Trophoblast cell (in vitro differentiated cells and primary cell): ENCODE data around the gene ZNF334.

Experiments used
- DNase-seq, 2 donors: peaks; one replicate each; pipeline ENCODE4 v3.0.0-alpha.2; 2016
- H2AFZ ChIP-seq: 2 replicates; pipeline ENCODE4 v1.6.1; 2013; ENCODE audit warnings: low read length, moderate library complexity, mild to moderate bottlenecking; ENCODE audit not compliant: insufficient read depth, poor library complexity
- H2AK5ac ChIP-seq: 2 replicates; pipeline ENCODE4 v1.6.1; 2013; ENCODE audit warnings: mild to moderate bottlenecking, low read length
- H2BK120ac ChIP-seq: 2 replicates; pipeline ENCODE4 v1.6.1; 2013; ENCODE audit warnings: low read length, mild to moderate bottlenecking, moderate library complexity; ENCODE audit not compliant: insufficient read depth, poor library complexity
- H2BK12ac ChIP-seq: 2 replicates; pipeline ENCODE4 v1.6.1; 2013; ENCODE audit warnings: mild to moderate bottlenecking, low read length, moderate library complexity
- H2BK5ac ChIP-seq: 2 replicates; pipeline ENCODE4 v1.6.1; 2013; ENCODE audit warnings: low read length, low read depth, moderate library complexity, mild to moderate bottlenecking; ENCODE audit not compliant: poor library complexity
- H3K14ac ChIP-seq: 2 replicates; pipeline ENCODE4 v1.6.1; 2013; ENCODE audit warnings: mild to moderate bottlenecking, low read length
- H3K18ac ChIP-seq: 2 replicates; pipeline ENCODE4 v1.6.1; 2013; ENCODE audit warnings: mild to moderate bottlenecking, low read length
- H3K23ac ChIP-seq: 2 replicates; pipeline ENCODE4 v1.6.1; 2013; ENCODE audit warnings: low read length
- H3K27ac ChIP-seq: 2 replicates; pipeline ENCODE4 v1.5.1; 2013; ENCODE audit warnings: low read depth, mild to moderate bottlenecking, inconsistent platforms, low read length, moderate library complexity
- H3K27me3 ChIP-seq: 2 replicates; pipeline ENCODE4 v1.6.1; 2013; ENCODE audit warnings: inconsistent platforms, mild to moderate bottlenecking, low read length, moderate library complexity; ENCODE audit not compliant: insufficient read depth
- H3K36me3 ChIP-seq, 2 experiments: 1 replicate in 1 of 2; 2 replicates in 1 of 2; pipeline ENCODE4 v1.6.1; 2013; ENCODE audit warnings: low read length in 2 of 2, mild to moderate bottlenecking in 2 of 2, moderate library complexity in 1 of 2; ENCODE audit not compliant: insufficient read depth in 2 of 2, control insufficient read depth in 1 of 2
- H3K4ac ChIP-seq: 2 replicates; pipeline ENCODE4 v1.6.1; 2013; ENCODE audit warnings: low read depth, mild to moderate bottlenecking, low read length, moderate library complexity
- H3K4me1 ChIP-seq, 2 experiments: 1 replicate in 1 of 2; 2 replicates in 1 of 2; pipeline ENCODE4 v1.6.1; 2013; ENCODE audit warnings: low read length in 2 of 2, mild to moderate bottlenecking in 2 of 2, moderate library complexity in 1 of 2; ENCODE audit not compliant: insufficient read depth in 2 of 2, control insufficient read depth in 1 of 2
- H3K4me2 ChIP-seq: 2 replicates; pipeline ENCODE4 v1.6.1; 2013; ENCODE audit warnings: inconsistent platforms, mild to moderate bottlenecking, low read length, moderate library complexity
- H3K4me3 ChIP-seq: 2 replicates; pipeline ENCODE4 v1.5.1; 2013; ENCODE audit warnings: mild to moderate bottlenecking, low read depth, low read length, inconsistent platforms
- H3K79me1 ChIP-seq: one replicate; pipeline ENCODE4 v1.6.1; 2013; ENCODE audit warnings: low read length
- H3K79me2 ChIP-seq: 2 replicates; pipeline ENCODE4 v1.6.1; 2013; ENCODE audit warnings: low read length, mild to moderate bottlenecking; ENCODE audit not compliant: control insufficient read depth, insufficient read depth, poor library complexity
- H3K9ac ChIP-seq: 2 replicates; pipeline ENCODE4 v1.6.1; 2013; ENCODE audit warnings: mild to moderate bottlenecking, low read length
- H3K9me3 ChIP-seq: 2 replicates; pipeline ENCODE4 v1.6.1; 2013; ENCODE audit warnings: low read depth, mild to moderate bottlenecking, control low read depth, inconsistent platforms, low read length; ENCODE audit not compliant: insufficient read depth
- H4K12ac ChIP-seq: 2 replicates; pipeline ENCODE4 v1.6.1; 2013; ENCODE audit warnings: low read depth, mild to moderate bottlenecking, low read length, moderate library complexity
- H4K8ac ChIP-seq: 2 replicates; pipeline ENCODE4 v1.6.1; 2013; ENCODE audit warnings: low read depth, mild to moderate bottlenecking, low read length, moderate library complexity
- H4K91ac ChIP-seq: one replicate; pipeline ENCODE4 v1.6.1; 2013; ENCODE audit warnings: low read depth, mild to moderate bottlenecking, low read length, moderate library complexity
- WGBS: extraction: QIAGEN DNeasy Blood & Tissue Kit; methylation state at CpG from one replicate; pipeline ENCODE4 v1.1.7; 2013; ENCODE audit warnings: missing lambda C conversion rate; ENCODE audit not compliant: insufficient read length, insufficient coverage; ENCODE audit errors: extremely low coverage; 5-methylcytosine and 5-hydroxymethylcytosine counted together

ZNF334 gene

DNA sequence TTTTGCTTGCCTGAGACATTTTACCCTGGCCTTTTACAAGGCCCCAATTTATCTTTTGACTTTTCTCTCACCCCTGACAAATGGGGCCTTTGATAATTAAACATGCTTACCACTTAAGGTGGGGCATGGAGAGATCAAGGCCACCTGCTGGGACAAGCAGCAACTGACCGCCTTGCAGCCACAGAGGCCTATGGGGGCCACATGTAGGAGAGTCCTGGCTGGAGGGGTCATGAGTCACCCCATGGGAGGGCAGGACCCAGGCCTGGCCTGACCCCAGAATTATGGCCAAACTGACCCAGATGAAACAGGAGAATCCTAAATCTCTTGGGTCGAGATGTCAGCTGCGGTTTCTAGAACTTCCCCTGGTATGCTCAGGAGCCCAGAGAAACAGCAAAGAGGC lies 45.6 kb upstream of the ZNF334 start:
- no peak overlapping the region for H3K14ac ChIP-seq
- H3K4me2 ChIP-seq, result no peak overlapping the region

DNA sequence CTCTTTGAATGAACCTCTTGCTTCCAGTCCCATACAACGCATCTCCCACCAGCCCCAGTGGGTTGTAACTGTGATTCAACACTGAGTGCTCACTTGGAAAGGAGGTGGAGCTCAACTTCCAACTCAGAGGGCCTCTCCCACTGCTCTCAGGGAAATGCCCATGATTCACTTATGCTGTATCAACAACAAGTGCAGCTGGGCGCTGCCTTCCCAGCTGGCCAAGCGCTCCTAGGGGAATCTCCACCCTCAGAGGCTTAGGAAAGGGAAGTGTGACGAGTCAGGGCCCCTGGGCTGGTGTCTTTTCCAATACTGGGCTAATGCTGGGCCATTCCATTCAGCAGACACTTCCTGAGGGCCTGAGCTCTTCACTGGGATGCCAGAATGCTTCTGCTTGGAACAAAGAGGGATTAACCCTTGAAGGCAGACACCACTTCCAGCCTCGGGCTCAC lies 45.2 kb upstream of the ZNF334 start:
- Histone ChIP-seq H3K36me3 (no peaks in the 10 kb centered on the region), H3K79me1 (no peaks in the 10 kb centered on the region), H3K27me3 (no peaks in the 10 kb centered on the region), H3K4me2 (no peak overlapping the region), H3K23ac (no peak overlapping the region), H3K79me2 (no peaks in the 10 kb centered on the region), H3K4ac (no peak overlapping the region), H2BK120ac (no peak overlapping the region), H2AK5ac (no peak overlapping the region), H3K9ac (no peak overlapping the region), H3K27ac (no peak overlapping the region), H3K18ac (no peak overlapping the region), H3K14ac (no peak overlapping the region), H3K9me3 (no peaks in the 10 kb centered on the region), H3K4me3 (no peak overlapping the region), H3K4me1 (peaks cover 4 to 5% of the 10 kb centered on the region in 2 experiments), H4K8ac (no peak overlapping the region), H4K91ac (no peak overlapping the region), H2AFZ (no peak overlapping the region), H4K12ac (no peak overlapping the region), H2BK12ac (no peak overlapping the region), H2BK5ac (no peak overlapping the region)
- peak; percentile 18 to 42 for DNase-seq
- WGBS, result no CpG with 5 or more reads among the region's 5 CpGs

More for the DNA sequence above, 45.6 kb upstream of the ZNF334 start:
- Histone ChIP-seq H3K79me1 (no peaks in the 10 kb centered on the region), H3K4me1 (peaks cover 7 to 10% of the 10 kb centered on the region in 2 experiments), H4K8ac (no peak overlapping the region), H3K9me3 (no peaks in the 10 kb centered on the region), H4K91ac (no peak overlapping the region), H2BK120ac (no peak overlapping the region), H3K9ac (no peak overlapping the region), H3K36me3 (no peaks in the 10 kb centered on the region), H2AK5ac (no peak overlapping the region), H3K27me3 (no peaks in the 10 kb centered on the region), H3K79me2 (no peaks in the 10 kb centered on the region), H3K4me3 (no peak overlapping the region), H3K4ac (no peak overlapping the region), H2BK12ac (no peak overlapping the region), H3K23ac (no peak overlapping the region), H3K27ac (no peak overlapping the region), H2BK5ac (no peak overlapping the region), H2AFZ (no peak overlapping the region), H4K12ac (no peak overlapping the region), H3K18ac (no peak overlapping the region)
- no peak for DNase-seq
- WGBS, result no CpG with 5 or more reads among the region's 3 CpGs

DNA sequence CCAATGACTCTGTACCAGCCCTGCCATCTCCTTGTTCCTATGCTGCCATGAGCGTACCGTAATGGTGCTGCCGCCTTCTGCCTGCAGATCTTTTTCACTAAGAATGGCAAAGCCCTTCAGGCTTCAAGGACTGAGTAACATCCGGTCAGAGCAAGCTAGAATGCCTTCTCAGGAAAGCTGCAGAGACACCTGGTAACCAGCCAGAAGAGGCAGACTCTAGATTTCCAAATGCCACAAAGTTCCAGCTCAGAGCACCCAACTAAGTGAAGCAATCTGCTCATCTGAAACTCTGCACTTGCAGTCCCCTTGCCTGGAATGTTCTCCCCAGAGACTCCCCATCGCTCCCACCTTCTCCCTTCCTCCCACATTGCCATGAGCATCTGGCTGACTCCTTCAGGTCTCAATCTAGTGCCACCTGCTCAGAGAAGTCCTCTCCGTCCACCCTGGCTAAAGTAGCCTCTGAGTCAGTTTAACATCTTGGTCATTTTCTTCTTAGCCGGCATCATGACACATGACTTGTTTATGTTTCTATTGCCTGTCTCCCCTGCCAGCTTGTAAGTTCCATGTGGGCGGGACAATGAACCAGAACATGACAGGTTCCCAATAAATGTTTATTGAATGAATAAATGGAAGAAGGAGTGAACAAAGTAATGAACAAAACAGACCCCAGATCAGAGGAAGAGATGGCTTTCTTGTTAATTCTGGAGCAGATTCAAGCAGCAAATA lies 44.0 kb upstream of the ZNF334 start:
- Histone ChIP-seq H3K18ac (no peak overlapping the region), H3K14ac (no peak overlapping the region), H2BK12ac (no peak overlapping the region), H2AK5ac (no peak overlapping the region), H3K27ac (no peak overlapping the region), H2BK120ac (no peak overlapping the region), H3K4ac (no peak overlapping the region), H2BK5ac (no peak overlapping the region), H3K23ac (no peak overlapping the region), H4K8ac (no peak overlapping the region), H3K79me2 (no peaks in the 10 kb centered on the region), H3K36me3 (no peaks in the 10 kb centered on the region), H3K9ac (no peak overlapping the region), H4K91ac (no peak overlapping the region), H3K4me3 (no peak overlapping the region), H3K27me3 (no peaks in the 10 kb centered on the region), H3K4me2 (no peak overlapping the region), H3K79me1 (peaks cover 2% of the 10 kb centered on the region), H3K4me1 (peaks cover 2 to 8% of the 10 kb centered on the region in 2 experiments), H2AFZ (no peak overlapping the region), H3K9me3 (no peaks in the 10 kb centered on the region), H4K12ac (no peak overlapping the region)
- WGBS, result no CpG with 5 or more reads among the region's 8 CpGs
- no peak for DNase-seq

DNA sequence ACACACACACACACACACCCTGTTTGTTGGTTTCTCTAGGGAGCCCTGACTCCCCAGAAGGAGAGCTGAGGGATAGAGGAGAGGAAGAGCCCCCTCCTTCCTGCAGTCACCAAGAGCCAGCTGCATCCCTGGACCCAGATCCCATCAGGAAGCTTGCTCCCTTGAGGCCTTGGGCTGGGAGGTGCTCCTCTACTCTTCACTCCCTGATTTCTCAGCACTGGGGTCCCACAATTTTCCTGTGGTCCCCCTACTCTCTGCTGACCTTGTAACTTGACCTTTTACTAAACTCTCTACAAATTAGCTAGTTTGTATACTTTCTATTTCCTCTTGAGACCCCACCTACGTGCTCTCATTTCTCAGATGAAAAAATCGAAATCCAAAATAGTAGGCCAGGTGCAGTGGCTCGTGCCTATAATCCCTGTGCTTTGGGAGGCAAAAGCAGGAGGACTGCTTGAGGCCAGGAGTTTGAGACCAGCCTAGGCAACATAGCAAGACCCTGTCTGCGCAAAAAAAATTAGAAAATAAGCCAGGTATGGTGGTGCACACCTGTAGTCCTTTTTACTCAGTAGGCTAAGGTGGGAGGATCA lies 42.1 kb upstream of the ZNF334 start:
- H3K36me3 ChIP-seq, result no peaks in the 10 kb centered on the region
- no peak overlapping the region for H4K8ac ChIP-seq
- H2AK5ac ChIP-seq, result no peak overlapping the region
- no peak overlapping the region for H3K9ac ChIP-seq
- H2AFZ ChIP-seq, result no peak overlapping the region
- no peak overlapping the region for H3K27ac ChIP-seq
- no peaks in the 10 kb centered on the region for H3K9me3 ChIP-seq
- WGBS, result no CpG with 5 or more reads among the region's 4 CpGs
- no peak for DNase-seq
- no peak overlapping the region for H4K91ac ChIP-seq
- H4K12ac ChIP-seq, result no peak overlapping the region
- no peak overlapping the region for H3K23ac ChIP-seq
- no peak overlapping the region for H3K18ac ChIP-seq
- H3K4me3 ChIP-seq, result no peak overlapping the region
- H2BK5ac ChIP-seq, result no peak overlapping the region
- H3K4me2 ChIP-seq, result no peak overlapping the region
- no peaks in the 10 kb centered on the region for H3K79me2 ChIP-seq
- peaks cover 5 to 6% of the 10 kb centered on the region in 2 experiments for H3K4me1 ChIP-seq
- no peak overlapping the region for H3K14ac ChIP-seq
- no peak overlapping the region for H3K4ac ChIP-seq
- H2BK12ac ChIP-seq, result no peak overlapping the region
- H3K27me3 ChIP-seq, result no peaks in the 10 kb centered on the region
- peaks cover 2% of the 10 kb centered on the region for H3K79me1 ChIP-seq
- H2BK120ac ChIP-seq, result no peak overlapping the region
